Midbrain (tissue), 1 donor: ENCODE measurements around the gene VSIG10L2.

Source experiments
- DNase-seq: peaks from one replicate; lab custom pipeline; 2025; lab: John Stamatoyannopoulos, UW

The VSIG10L2 gene

GRCh38 chr11:125947419-125948277, 1.8 kb downstream of the VSIG10L2 start:
- DNase-seq, result no peak

GRCh38 chr11:125948278-125949051, 2.6 kb downstream of the VSIG10L2 start:
- DNase-seq, result no peak

GRCh38 chr11:125949271-125950177, 3.7 kb downstream of the VSIG10L2 start:
- no peak for DNase-seq

GRCh38 chr11:125950178-125950490, 4.3 kb downstream of the VSIG10L2 start:
- DNase-seq, result no peak

GRCh38 chr11:125950696-125951651, 5.1 kb downstream of the VSIG10L2 start:
- DNase-seq, result no peak

GRCh38 chr11:125951731-125952130, 5.9 kb downstream of the VSIG10L2 start:
- no peak for DNase-seq

GRCh38 chr11:125952559-125952958, 6.7 kb downstream of the VSIG10L2 start:
- DNase-seq, result no peak

- DNase-seq, result no peak
Observed at GRCh38 chr11:125952973-125953372, 7.1 kb downstream of the VSIG10L2 start.

GRCh38 chr11:125953401-125953935, 7.6 kb downstream of the VSIG10L2 start:
- DNase-seq, result no peak

GRCh38 chr11:125954123-125954944, 8.5 kb downstream of the VSIG10L2 start:
- no peak for DNase-seq

- DNase-seq, result no peak
Observed at GRCh38 chr11:125954945-125955640, 9.2 kb downstream of the VSIG10L2 start.

- no peak for DNase-seq
Observed at GRCh38 chr11:125955856-125956255, 10.0 kb downstream of the VSIG10L2 start.

GRCh38 chr11:125956391-125957134, 10.7 kb downstream of the VSIG10L2 start:
- DNase-seq, result no peak

- DNase-seq, result no peak
Observed at GRCh38 chr11:125957618-125958332, 11.9 kb downstream of the VSIG10L2 start.

GRCh38 chr11:125958872-125959400, 13.1 kb downstream of the VSIG10L2 start:
- no peak for DNase-seq

GRCh38 chr11:125959511-125959910, 13.7 kb downstream of the VSIG10L2 start:
- DNase-seq, result no peak

GRCh38 chr11:125959931-125960330, 14.1 kb downstream of the VSIG10L2 start:
- DNase-seq, result no peak

GRCh38 chr11:125960771-125961170, 14.9 kb downstream of the VSIG10L2 start:
- DNase-seq, result no peak
